HG03196 (cell line): Measurements from ENCODE around the gene CA12.

ENCODE experiments used
- ATAC-seq: cut with Tn5 transposase; IDR thresholded peaks from one replicate; pipeline ENCODE4 v1.9.1; 2021; ENCODE audit not compliant: unreplicated experiment

CA12 gene

GRCh38 chr15:63379492-63380150, 2.0 kb downstream of the CA12 start:
- no peak for ATAC-seq

DNA sequence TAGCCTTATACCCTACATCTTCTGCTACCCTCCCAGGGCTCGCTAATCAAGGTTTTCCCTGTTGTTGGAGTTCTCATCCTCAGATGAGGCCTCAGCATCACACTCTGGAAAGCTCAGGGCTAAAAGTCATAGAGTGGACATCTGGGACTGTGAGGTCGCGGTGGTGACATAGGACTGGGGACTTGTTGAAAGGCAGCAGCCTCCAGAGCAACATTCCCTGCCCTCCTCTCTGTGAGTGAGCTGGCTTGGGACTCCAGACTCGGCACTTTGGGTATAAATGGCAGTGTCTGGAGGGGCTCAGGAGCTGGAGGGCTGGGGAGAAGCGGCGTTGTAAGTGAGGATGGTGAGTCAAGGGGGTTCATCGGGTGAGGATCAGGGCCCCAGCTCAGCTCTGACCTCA, 2.7 kb downstream of the CA12 start:
- ATAC-seq: no peak

DNA sequence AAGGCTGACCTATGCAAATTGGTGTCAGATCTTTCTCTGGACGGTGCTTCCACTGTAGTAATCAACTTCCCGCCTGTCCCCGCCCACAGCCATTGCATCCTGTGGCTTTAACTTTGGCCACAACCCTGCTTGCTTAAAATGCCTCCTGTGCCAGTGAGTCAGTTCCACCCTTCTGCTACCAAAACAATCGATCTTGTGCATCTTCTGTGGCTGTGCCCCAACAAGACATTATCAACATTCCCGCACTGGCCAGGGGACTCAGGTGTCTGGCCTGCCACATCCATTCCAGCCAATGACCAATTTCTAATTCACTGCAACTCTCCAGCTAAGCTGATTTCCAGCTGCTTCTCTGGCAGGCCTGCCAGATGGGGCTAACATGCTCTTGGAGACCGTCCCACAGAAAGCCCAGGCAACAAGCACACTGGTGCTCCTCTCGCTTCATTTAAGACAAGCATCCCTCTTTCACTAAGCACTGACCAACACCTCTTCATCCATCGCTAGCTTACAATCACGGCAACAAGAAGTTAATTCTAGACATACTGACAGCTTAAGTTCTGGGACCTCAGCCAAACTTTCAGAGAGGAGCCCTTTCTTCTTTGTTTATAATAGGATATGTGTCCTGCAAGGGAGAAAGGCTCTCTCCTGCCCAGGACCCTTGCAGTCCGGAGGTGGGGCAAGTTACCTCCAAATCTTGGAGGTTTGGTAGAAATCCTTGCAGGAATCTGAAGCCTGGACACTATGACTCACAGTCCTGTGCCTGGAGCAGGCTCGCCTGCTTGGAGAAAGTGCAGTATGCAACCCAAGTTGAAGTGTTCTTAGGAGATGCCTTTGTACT, 6.7 kb downstream of the CA12 start:
- ATAC-seq: no peak

- no peak for ATAC-seq
These were observed 7.6 kb downstream of the CA12 start for GRCh38 chr15:63373866-63374548.

- no peak for ATAC-seq
These were observed 8.3 kb downstream of the CA12 start for GRCh38 chr15:63373330-63373729.

DNA sequence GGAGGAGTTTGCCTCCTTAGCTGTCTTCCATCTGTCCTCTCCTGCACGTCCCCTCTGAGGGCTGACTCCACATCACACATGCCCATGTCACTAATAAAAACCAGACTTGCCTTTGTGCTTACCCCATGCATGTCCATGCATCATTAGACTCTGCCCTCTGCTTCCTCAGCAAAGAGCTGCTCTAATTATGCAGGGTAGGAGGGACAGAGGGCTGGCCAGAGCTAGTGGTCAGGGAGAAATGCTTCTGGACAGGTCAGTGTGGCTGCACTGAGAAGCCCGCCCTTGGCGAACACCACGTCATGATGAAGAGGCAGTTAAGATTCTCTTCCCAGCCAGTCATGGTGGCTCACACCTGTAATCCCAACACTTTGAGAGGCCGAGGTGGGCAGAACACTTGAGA, 8.9 kb downstream of the CA12 start:
- ATAC-seq: no peak

DNA sequence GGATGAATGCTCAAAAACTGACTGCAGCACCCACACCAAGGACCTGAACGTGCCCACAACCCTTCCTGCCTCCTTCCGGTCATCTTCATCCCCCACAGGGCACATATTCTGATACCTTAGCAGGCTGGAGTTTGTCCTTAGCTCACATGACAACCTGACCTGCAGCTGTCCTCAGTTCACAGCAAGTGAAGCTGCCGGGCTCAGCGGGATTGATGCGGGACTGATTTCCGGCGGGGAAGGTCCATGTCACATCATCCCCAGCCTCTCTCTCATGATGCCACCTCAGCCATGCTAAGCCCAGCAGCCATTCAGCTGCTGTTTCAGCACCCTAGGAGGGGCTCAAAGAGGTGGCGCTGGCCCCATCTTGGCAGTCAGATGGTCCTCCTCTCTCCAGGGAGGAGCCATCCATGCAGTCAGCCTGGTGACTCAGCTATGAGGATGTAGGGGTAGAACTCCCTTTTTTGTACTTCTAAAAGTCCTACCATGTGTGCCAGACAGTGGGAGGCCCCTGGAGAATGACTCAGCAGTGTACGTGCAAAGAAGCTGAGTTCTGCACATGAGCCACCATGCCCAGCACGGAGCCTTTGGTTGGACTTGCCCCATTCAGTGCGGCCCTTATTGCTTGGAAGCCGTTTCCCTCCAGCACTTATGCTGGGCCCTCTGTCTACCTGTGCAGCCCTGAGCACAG, 9.5 kb downstream of the CA12 start:
- no peak for ATAC-seq

DNA sequence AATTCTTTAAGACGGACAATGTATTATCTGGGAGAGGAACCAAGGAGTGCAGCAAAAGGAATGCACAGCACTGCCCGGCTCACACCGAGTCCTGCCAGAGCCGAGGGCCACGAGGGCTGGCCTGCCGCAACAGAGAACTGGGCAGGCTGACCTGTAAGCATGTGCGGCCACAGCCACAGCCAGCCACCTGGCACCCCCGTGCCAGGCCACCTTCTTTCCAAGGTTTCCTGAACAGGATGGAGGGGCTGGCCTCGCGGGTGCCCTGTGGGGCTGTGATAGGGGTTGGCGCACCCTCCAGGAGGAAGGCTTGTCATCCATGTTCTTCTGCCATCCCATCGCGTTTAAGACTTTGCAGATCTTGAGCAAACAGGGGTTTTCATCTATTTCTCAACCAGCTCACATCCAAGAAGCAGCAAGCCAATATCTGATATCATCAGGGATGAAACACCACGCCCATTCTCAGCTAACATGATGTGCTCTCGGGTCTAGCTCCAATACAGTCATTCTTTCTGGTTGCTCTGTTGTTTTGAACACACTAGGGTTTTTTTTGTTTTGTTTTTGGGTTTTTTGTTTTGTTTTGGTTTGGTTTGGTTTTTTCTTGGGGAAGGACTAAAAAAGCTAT, 10.2 kb downstream of the CA12 start:
- ATAC-seq: no peak

- ATAC-seq: no peak
These were observed 10.9 kb downstream of the CA12 start for GRCh38 chr15:63370764-63371163.

DNA sequence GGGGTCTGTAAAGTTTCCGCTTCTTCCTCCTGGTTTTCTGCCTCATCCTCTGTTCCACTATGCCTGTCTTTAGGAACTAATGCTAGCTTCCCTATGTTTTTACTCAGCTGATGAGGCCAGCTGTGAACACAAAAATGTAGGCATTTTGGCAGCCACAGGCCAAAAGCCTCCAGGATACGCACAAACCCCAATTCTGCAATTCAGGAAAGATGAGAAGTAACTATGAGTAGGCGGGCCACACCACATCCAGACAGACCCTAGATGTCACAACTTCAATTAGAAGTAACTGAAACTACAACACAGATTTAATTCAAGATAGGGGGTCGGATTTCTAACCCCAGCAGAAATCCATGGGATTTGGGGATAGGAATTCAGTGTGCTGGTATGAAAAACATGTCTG, 11.9 kb downstream of the CA12 start:
- no peak for ATAC-seq

GRCh38 chr15:63369296-63369695, 12.3 kb downstream of the CA12 start:
- ATAC-seq: no peak

GRCh38 chr15:63368503-63368902, 13.1 kb downstream of the CA12 start:
- no peak for ATAC-seq

DNA sequence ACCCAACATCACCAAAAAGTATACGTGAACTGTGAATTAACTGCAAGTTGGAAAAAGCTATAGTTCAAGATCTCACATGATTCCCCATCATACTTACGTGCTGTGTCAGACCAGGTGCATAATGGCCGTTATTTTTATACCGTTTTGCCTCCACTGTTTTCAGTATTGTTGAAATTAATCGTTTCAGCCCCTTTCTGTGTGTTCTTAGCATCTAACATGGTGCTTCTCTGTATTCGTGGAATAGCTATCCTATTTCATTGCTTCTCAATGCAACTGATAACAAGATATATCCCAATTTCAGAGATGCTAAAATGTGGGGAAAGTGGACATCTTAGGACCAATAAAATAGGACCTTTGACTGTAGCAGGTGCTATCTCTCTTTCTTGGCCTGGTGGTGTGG, 13.7 kb downstream of the CA12 start:
- ATAC-seq: no peak

DNA sequence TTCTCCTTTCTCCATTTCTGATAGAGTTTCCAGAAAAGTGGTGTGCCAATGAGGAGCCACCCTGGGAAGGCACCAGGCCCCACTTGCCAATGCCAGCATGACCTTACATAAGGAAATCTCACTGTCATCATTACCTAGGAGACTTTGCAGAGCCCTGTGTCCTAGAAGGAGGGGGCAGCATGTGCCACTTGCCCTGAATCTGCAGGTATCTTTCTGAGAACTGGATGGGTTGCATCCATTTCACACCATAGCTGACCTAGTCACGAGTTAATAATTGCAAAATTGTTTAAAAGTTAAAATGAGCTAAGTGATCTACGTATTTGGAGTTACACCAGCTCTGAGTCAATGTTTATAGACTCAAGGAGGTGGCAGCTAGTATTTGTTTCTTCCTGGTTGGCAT, 14.3 kb downstream of the CA12 start:
- no peak for ATAC-seq

DNA sequence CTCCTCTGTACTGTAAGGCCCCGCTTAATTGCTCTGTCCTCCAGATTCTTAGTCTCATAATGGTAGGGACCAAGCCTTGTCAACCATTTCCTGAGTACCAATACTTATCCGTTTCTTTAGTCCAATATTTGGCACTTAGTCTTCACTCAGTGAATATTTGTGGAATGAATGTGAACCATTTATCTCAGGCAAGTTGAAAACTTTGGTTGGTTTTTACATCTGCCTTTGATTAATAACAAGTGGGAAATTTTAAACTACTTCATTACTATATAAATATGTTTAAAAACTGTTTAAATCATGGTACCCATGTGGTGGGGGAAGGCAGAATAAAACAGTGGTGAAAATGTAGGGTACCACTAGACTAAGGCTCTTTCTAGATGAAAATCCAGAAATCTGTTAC, 15.2 kb downstream of the CA12 start:
- ATAC-seq: no peak

DNA sequence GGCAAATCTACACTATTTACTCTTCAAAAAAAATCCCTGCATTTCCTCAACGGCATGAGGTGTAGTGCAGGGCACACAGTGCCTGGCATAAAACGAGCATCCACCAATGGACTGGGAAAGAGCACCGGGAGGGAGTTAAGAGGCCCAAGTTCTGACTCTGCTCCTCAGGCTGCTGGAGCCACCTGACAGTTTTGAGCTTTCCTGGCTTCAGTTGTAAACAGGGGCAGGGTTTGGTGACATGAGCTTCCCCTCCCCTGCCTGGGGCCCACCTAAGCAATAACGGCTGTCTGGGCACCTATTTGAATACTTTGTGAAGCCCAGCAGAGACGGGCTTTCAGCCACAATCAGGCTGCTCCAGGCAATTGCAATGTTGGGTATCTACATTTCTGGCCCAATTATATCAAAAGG, 16.4 kb downstream of the CA12 start:
- ATAC-seq: no peak

- ATAC-seq: no peak
These were observed 17.0 kb downstream of the CA12 start for GRCh38 chr15:63364399-63365272.

DNA sequence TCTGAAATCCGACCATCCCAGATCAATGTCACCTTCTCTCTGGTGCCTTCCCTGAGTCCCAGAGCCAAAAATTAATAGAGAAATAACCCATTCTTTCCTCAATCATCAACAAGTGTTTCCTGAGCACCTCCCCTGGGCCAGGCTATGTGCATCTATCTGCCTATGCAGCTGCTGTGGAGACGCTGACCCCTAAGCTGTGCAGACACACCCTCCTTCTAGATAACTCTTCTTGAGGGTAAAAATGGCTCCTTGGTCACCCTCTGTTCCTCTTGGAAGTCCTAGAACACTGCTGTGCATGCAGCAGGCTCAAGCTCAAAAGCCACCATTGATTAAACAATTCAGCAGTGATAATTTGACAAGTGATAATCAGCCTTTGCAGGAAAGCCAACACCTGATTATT, 18.4 kb downstream of the CA12 start:
- no peak for ATAC-seq

DNA sequence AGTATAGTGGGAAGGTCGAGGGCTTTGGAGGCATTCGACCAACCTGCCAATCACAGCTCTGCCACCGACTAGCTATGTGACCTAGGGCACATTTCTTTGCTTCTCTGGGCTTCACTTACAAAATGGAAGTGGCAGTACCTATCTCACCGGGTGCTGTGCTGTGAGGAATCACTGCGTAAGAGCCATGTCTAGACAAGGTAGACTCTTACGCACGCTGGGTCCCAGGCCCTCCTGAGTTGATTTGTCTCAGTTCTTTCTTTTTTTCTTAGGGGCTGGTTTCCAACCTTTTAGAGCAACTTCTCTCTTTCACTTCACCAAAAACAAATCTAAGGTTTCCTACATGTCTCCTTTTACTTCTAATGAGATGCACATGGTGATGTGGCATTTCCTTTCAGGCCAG, 18.8 kb downstream of the CA12 start:
- no peak for ATAC-seq

DNA sequence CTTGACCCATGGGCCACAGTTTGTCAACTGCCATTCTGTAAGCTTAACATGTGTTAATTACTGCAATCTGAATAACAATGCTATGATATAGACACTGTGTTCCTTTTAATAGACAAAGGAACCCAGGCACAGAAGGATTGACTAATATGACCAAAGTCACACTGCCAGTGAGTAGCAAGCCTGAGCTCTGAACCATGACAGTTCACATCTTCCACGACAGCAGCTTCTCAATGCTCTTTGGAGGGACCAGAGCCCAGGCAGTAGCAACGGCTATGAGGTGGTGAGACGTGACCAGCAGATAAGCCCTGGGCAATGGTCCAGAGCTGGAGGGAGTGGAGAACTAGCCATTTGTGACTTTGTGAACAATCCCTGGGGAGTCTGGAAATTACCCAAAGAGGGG, 19.4 kb downstream of the CA12 start:
- ATAC-seq: no peak
